ENCODE measurements around the gene NPAS4.

DNA sequence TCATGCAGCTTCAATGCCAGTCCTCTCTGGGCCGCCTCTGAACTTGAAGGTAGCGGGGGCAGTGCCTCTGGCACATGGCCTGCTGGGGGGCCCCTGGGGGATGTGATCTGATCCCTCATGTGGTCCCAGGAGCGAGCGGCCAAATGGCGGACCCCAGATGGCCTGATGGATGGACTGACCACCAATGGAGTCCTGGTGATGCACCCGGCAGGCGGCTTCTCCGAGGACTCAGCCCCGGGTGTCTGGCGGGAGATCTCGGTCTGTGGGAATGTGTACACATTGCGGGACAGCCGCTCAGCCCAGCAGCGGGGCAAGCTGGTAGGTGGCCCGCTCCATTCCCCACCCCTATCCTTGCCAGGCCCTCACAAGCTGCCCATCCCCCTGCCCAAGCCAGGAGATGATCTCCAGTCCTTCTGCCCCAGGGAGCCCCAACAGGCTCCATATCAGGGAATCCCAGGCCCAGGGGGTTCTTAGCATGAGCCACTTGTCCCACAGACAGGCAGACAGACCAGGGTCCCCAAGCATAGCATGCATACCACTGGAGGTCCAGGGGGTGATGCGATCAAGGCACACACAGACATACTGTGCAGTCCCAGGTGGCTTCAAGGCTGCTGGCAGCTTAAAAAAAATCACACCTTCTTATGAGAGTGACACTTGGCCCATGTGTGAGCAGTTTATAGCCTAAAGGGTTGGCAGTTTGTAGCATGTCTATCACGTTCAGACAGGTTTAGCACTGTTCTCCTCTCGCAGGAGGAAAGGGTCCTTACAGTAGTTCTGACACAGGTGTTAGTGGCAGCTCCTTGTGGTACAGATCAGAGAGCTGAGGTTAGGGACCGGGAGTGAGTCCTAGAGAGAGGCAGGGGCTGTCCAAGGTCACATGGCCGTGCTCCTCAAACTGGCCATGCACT is 53.0 kb downstream of the NPAS4 start:
- TF ChIP-seq CTCF (IDR thresholded peaks at IDR 0.05): no peak
- no peak for TF ChIP-seq POLR2A (IDR thresholded peaks at IDR 0.05)
- TF ChIP-seq POLR2AphosphoS5 (IDR thresholded peaks at IDR 0.05): no peak

Measured in gastroesophageal sphincter (tissue), 3 donors.